Right atrium auricular region (tissue), 2 donors: ENCODE data around the gene PTAFR. TPM values are rescaled to one million over a fixed set of nuclear protein-coding genes. Genes with fewer than 3 reads are reported as not detected.

Experiments used
- DNase-seq: peaks from one replicate; pipeline ENCODE4 v3.0.0-alpha.2; 2019; ENCODE audit warnings: low spot score
- H3K27ac ChIP-seq, 2 donors: fragments of 200-600 bp; sonication (generic); 1 replicate in 1 of 2; 2 replicates in 1 of 2; pipeline ENCODE4 v1.5.1; 2016 to 2019
- H3K27me3 ChIP-seq, 2 donors: fragments of 200-600 bp; sonication (generic); one replicate each; pipeline versions ENCODE4 v1.5.1 to v1.6.0; 2017 to 2019
- H3K36me3 ChIP-seq: fragments of 200-600 bp; sonication (generic); one replicate; pipeline ENCODE4 v1.5.1; 2016
- H3K4me1 ChIP-seq, 2 donors: fragments of 200-600 bp; sonication (generic); one replicate each; pipeline versions ENCODE4 v1.5.1 to v1.6.0; 2017 to 2019
- H3K4me3 ChIP-seq, 2 donors: fragments of 200-600 bp; sonication (generic); 1 replicate in 1 of 2; 2 replicates in 1 of 2; pipeline ENCODE4 v1.5.1; 2017 to 2019; ENCODE audit warnings: mild to moderate bottlenecking in 1 of 2, moderate library complexity in 1 of 2
- H3K9me3 ChIP-seq, 2 donors: fragments of 200-600 bp; sonication (generic); one replicate each; pipeline ENCODE4 v1.5.1; 2019
- total RNA-seq, 2 donors: library from RNA; depleted of rRNA; stranded (reverse); fragments of >200 nt; gene quantifications; one replicate each; pipeline ENCODE4 v1.1.0, GENCODE V29; 2016
- TF ChIP-seq, protein P1 (sequence below), 2 donors: fragments of 200-600 bp; sonication (generic); IDR thresholded peaks; one replicate each; pipeline ENCODE4 v1.5.1; 2019; ENCODE audit warnings: antibody characterized with exemption in 2 of 2

Gene PTAFR
- total RNA-seq, 2 donors from 2014 or later: 1.3 to 4.6 TPM

DNA sequence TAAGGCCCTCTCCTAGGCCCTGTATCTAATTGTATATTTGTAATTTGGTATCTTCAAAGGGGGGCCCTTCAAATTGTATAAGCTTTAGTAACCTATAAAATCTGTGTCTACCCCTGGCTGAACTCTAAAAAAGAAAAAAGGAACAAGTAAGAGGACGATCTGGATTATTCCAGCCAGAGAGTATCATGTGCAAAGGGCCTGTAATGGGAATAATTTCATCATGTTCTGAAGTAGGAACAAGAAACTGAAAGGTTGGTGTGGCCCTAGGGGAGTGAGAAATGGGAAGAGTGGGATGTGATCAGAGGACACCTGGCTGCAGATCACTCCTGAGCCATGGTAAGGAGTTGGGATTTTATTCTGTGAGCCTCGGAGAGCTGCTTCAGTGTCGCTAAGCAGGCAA lies 14.7 kb downstream of the PTAFR start:
- H3K27ac ChIP-seq: no peak overlapping the region

DNA sequence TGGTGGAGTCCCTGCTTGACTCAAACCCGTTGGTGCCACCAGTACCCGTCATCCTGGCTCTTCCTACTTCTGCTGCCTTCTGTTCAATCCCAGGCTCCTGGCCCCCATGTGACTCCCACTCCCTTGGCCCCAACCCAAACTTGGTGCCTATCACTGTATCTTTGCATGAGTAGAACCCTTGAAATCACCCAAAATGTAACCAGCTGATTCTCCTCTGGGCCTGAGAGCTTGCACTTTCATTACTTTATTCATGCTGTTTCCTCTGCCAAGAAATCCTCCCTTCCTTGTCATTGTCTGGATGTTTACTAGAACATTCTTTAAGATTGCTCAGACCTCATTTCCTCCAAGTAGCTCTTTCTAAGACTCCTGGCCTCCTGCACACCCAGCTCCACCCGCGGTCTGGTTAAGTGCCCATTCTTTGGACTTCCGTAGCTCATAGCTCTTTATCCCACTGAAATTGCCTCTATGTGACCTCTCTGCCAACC lies 15.7 kb downstream of the PTAFR start:
- Histone ChIP-seq H3K27me3 (no peaks in the 10 kb centered on the region), H3K4me1 (peaks cover 0 to 14% of the 10 kb centered on the region in 2 donors), H3K36me3 (no peaks in the 10 kb centered on the region), H3K27ac (peak overlapping the region; percentile 52 to 60), H3K9me3 (no peaks in the 10 kb centered on the region), H3K4me3 (no peak overlapping the region)
- DNase-seq: no peak
- TF ChIP-seq, protein P1, sequence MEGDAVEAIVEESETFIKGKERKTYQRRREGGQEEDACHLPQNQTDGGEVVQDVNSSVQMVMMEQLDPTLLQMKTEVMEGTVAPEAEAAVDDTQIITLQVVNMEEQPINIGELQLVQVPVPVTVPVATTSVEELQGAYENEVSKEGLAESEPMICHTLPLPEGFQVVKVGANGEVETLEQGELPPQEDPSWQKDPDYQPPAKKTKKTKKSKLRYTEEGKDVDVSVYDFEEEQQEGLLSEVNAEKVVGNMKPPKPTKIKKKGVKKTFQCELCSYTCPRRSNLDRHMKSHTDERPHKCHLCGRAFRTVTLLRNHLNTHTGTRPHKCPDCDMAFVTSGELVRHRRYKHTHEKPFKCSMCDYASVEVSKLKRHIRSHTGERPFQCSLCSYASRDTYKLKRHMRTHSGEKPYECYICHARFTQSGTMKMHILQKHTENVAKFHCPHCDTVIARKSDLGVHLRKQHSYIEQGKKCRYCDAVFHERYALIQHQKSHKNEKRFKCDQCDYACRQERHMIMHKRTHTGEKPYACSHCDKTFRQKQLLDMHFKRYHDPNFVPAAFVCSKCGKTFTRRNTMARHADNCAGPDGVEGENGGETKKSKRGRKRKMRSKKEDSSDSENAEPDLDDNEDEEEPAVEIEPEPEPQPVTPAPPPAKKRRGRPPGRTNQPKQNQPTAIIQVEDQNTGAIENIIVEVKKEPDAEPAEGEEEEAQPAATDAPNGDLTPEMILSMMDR (IDR thresholded peaks at IDR 0.05): no peak

More for the DNA sequence above, 14.7 kb downstream of the PTAFR start:
- TF ChIP-seq, protein P1 (IDR thresholded peaks at IDR 0.05): no peak
- H3K9me3 ChIP-seq: no peaks in the 10 kb centered on the region
- DNase-seq: no peak
- H3K4me3 ChIP-seq: no peak overlapping the region
- H3K4me1 ChIP-seq: peaks cover 0 to 14% of the 10 kb centered on the region in 2 donors
- no peaks in the 10 kb centered on the region for H3K36me3 ChIP-seq
- H3K27me3 ChIP-seq: no peaks in the 10 kb centered on the region

DNA sequence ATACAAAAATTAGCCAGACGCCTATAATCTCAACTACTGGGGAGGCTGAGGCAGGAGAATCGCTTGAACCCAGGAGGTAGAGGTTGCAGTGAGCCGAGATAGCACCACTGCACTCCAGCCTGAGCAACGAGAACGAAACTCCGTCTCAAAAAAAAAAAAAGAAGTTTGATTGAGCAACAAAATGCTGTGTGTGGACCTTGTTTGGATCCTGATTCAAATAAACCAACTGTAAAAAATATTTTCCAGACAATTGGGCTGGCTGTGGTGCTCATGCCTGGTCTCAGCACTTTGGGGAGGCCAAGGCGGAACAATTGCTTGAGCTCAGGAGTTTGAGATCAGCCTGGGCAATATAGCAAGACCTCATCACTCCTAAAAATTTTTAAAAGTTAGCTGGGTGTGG lies 16.8 kb downstream of the PTAFR start:
- Histone ChIP-seq H3K27me3 (no peaks in the 10 kb centered on the region), H3K4me1 (peaks cover 0 to 14% of the 10 kb centered on the region in 2 donors), H3K9me3 (no peaks in the 10 kb centered on the region), H3K4me3 (no peak overlapping the region), H3K36me3 (no peaks in the 10 kb centered on the region), H3K27ac (peak overlapping the region in 1 of 2 donors; percentile 60)
- no peak for DNase-seq
- TF ChIP-seq, protein P1 (IDR thresholded peaks at IDR 0.05): no peak

DNA sequence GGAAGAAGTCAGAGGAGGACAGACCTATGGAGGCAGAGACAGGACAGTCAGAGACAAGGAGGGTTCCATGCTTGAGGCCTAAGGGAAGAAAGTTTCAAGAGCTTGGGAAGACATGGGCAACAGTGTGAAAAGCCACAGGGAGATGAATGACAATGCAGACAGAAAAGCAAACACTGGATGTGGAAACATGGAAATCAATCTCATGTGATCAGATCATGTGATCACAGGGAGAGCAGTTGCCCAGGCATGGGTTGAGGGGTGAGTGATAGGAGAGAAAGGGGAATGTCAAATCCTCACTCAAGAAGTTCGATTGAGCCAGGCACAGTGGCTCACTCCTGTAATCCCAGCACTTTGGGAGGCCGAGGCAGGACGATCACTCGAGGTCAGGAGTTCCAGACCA lies 17.2 kb downstream of the PTAFR start:
- no peak overlapping the region for H3K27ac ChIP-seq
- DNase-seq: no peak
- TF ChIP-seq, protein P1 (IDR thresholded peaks at IDR 0.05): no peak
- no peaks in the 10 kb centered on the region for H3K27me3 ChIP-seq
- H3K9me3 ChIP-seq: no peaks in the 10 kb centered on the region
- H3K4me3 ChIP-seq: no peak overlapping the region
- H3K36me3 ChIP-seq: no peaks in the 10 kb centered on the region
- peaks cover 0 to 14% of the 10 kb centered on the region in 2 donors for H3K4me1 ChIP-seq

DNA sequence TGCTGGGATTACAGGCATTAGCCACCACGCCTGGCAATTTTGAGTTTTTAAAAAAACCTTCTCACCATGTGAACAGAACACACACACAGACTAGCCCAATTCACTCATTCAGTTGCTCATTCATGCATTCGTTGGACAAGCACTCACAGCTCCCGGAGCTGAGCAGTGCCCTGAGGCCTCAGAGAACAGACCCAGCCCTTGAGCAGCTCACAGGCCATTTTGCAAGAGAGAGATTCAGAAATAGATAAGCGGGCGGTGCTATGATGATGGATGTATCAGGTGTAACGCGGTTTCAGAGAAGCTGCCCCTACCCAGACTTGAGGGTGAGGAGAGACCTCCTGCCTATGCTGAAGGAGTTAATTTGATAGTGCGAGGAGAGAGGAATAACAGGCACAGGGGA lies 18.6 kb downstream of the PTAFR start:
- Histone ChIP-seq H3K27ac (no peak overlapping the region), H3K27me3 (no peaks in the 10 kb centered on the region), H3K4me3 (no peak overlapping the region), H3K4me1 (peaks cover 0 to 7% of the 10 kb centered on the region in 2 donors), H3K36me3 (no peaks in the 10 kb centered on the region), H3K9me3 (no peaks in the 10 kb centered on the region)
- TF ChIP-seq, protein P1 (IDR thresholded peaks at IDR 0.05): no peak
- no peak for DNase-seq

DNA sequence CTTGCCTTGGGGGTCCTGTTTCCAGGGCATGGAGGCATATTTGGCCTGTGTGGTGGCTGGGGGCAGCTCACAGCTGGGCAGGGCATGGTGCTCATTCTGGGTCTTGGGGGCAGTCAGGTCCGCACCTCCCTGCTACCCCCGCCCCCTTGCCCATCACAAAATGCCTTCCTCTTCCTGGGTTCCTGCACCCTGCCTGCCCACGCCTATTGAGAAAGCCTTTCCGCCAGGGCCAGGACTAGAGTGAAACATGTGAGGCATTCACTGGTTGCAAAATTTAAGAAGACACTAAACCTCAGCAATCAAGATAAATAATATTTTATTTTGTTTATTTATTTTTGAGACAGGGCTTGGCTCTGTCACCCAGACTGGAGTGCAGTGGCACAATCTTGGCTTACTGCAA lies 19.7 kb downstream of the PTAFR start:
- no peak for DNase-seq
- H3K4me1 ChIP-seq: peaks cover 0 to 7% of the 10 kb centered on the region in 2 donors
- H3K27me3 ChIP-seq: no peaks in the 10 kb centered on the region
- H3K4me3 ChIP-seq: no peak overlapping the region
- no peak overlapping the region for H3K27ac ChIP-seq
- no peaks in the 10 kb centered on the region for H3K9me3 ChIP-seq
- H3K36me3 ChIP-seq: no peaks in the 10 kb centered on the region
- TF ChIP-seq, protein P1 (IDR thresholded peaks at IDR 0.05): no peak
